GM21360 (cell line): ENCODE results near the gene LEKR1.
"Not testable (repeated sequence)": the region's sequence is repeated elsewhere in the genome, so short reads cannot be mapped to it uniquely, and the experiment has no call there.

Experiments
- ATAC-seq: cut with Tn5 transposase; IDR thresholded peaks from one replicate; pipeline ENCODE4 v1.9.1; 2021; ENCODE audit warnings: mild to moderate bottlenecking, moderate library complexity; ENCODE audit not compliant: unreplicated experiment

Gene LEKR1

DNA sequence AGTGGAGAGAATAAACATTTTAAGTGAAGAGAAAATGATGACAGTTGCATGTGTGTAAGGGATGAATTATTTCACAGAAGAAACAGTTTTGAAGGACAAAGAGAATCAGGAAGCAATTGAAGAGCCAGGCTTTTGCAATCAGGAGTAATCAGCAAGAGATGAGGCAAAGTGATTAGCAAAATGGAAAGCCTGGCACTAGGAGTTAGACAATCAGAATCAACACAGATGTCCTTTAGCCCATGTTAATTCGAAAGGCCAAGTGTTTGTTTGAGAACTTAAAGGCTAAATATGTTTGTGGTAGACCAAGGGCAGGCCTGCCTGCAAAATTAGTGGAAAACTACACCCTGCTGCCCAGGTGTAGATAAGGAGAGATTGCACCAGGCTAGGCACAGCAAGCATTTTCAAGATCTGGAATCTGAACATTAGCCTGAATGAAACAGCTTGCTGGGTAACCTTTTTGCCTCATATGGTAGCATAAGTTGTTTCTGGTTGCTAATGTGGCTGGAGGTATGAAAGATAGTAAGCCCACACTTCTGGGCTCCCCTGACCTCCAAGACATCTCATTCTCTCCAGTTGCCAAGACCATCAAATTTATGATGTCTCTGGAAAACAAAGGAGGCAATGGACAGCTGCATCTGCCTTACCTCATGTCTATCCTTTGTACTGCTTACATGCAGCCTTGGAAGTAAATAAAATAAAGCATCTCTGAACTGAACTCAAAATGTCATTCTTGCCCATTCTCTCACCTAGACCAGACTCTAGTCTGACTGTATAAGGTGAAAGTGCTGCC, 22.0 kb upstream of the LEKR1 start:
- ATAC-seq: no peak

DNA sequence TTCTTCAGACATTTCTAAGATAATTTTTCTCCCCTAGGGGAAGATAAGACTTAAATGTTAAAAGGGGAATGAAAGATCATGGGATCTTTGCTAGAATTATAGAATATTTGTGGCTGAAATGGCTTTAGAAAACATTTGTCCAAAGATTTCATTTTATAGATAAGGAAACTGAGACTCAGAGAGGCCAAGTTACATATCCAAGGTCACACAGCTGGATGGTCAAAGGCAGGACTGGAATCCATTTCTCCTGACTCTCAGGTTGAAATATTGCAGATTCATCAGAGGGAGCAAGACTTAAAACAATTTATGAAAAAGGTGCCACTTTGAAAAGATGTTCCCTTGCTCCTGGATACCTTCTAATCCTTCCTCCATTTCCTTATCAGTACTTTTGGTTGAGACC, 19.5 kb upstream of the LEKR1 start:
- no peak for ATAC-seq

DNA sequence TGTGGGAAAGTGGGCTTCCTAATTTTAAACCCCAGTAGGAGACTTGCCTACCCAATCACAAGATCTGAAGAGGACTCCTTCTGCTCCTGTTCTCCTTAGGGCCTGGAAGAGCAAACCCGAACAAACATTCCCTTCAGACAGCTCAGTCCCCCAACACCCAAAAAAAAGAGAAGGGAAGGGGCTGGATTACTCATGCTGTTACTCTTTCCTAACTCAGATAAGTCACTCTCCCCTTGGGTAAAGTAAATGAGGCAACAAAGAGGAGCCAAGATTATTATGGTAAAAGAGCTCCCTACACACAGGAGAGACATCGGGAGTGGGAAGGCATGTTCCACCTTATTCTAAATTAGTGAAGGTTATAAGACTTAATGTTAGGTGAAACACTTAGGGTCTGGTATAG, 18.1 kb upstream of the LEKR1 start:
- no peak for ATAC-seq

DNA sequence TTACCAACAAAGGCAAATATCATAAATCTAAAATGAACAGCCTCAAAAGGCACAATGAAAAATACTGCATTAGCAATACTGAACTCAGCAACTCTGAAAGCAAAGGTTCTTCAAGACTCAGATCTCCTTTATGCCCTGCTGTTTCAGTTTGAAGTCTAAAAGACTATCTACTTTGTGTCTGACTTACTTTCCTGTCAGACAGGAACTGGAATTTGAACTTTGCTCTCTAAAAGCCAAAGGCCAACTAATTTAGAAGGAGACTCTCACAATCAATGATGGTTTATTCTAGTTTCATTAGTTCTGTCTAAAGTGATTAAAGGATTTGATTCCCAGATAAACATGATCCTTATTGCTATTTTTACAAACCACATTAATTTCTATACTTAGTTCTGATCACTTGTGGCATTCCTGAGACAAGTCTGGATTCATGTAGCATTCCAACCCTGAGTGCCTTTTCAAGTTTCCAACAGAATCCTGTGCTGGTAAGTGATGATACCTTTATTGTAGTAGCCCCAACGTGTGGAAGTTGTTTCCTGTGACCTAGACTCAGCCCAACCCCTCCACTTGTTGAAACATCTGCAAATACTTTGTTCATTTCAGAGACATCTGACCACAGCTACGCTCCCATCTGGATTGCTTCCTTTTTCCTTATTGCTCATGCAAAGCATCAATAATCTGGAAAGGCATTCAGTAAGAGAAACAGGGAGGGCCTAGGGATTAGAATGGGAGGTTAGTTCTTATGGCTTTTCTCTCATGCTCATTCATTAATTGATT, 14.9 kb upstream of the LEKR1 start:
- no peak for ATAC-seq

DNA sequence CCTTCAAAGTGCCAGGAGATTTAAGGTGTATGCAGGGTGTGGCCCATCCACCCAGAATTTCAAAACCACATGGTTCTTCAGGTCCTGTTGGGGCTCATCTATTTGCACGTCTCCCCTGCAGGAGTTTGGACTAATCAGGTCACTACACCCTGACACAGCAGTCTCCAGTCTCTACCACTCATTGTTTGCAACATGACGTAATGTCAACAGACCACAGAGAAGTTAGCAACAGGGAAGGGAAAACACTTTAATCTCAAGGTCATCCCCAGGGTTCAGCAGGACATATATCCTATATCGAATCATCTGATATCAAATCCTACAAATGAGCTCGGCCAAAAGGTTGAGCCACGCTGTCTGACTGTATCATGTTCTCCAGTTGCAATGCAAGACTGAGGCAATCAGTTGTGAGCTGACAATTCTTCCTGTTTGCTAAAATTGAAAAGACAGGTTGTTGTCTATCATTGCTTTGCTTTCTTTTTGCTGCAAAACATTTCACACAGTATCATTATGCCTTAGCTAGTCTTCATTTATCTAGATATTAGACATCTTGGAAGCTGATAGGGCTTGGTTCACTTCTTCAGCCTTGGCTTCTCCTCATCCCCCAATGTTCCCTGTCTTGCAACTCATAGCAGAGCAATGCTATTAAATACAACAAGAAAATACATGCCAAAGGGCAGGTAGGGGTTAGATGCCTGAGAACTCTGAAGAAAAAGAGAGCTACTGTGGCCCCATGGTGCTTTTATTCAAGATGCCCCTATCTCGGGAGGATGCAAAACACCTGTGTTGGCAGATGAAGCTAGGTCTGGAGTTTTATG, 13.4 kb upstream of the LEKR1 start:
- no peak for ATAC-seq

DNA sequence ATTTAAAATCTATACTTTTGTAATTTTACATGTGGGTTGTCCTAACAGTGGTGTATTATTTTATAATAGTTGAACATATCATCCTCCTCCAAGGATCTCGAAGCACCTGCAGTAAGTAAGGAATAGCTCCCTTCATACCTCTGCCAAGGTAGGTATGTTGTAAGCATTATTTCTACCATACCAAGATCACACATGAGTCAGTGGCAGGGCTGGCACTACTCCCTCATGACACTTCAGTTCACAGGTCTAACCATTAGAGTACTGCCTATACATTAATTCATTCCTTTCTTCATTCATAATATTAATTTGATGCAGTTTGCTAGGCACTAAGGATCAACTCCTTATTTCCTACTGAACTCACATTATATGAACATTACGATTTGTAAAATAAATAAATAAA, 11.9 kb upstream of the LEKR1 start:
- no peak for ATAC-seq

DNA sequence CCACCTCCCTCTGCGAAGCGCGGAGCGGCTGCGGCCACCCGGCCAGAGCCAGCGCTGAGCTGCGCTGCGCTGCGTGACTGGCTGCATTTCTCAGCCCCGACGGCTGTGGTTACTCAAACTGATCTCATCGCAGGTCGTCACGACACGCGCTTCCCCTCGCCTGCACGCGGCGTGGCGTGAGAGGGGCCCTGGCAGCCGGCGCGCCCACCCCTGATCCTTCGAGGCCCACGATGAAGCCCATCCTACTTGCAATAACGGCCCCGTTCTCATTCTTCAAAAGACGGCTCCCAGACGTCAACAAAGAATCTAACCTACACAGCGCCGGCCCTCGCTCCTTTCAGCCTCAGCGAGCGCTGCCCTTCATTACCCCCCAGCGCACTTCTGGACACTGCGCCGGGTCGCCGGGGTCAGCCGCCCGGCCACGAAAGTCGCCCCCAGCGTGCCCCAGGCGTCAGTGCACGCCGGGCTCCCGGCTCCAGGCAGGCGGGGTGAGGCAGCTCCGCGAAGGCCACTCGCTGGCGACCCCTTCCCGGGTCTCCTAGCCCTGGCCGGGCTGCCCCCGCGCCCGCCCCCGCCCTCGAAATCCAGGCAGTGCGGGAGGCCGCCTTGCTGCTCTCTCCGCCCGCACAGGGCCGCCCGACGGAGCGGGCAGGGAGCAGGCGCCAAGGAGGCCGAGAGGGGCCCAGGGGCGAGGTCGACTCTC, 9.9 kb upstream of the LEKR1 start:
- peak; percentile 16 for ATAC-seq

DNA sequence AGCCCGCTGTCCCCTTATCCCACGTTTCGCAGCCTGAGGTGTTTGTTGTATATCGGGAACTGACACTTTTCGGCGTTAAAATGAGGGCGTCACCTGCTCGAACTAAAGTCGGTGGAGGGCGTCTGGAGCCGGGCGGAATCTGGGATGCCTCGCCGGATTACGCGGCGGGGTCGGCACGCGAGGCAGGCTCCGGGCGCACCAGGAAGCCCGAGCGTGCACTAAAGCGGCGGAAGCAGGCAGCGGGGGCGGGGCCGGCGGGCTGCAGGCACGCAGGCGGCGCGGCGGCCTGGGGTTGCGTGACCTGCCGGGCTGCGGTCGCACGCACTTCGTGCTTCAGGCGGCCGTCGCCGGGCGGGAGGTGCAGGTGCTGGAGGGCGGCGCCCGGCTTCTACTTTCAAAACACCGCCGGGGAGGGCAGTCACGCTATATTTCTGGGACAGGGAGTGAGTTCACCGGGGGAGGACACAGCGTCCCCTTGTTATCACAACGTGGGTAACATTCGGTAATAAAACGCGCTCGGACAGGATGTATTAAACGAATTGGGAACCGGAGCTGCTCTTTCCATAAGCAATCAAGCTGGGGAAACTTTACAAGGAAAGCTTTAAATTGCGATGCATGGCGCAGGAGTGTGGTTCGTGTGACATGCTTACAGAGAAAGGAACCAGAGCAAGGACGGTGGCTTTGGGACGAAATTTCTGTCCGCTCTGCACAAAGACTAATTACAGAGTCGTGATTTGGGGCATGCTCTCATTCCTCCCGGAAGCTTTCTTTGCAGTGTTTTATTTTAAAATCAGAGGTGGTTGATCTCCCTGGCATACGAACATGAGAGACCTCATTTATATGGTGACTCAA, 9.1 kb upstream of the LEKR1 start:
- ATAC-seq: peak; percentile 77

DNA sequence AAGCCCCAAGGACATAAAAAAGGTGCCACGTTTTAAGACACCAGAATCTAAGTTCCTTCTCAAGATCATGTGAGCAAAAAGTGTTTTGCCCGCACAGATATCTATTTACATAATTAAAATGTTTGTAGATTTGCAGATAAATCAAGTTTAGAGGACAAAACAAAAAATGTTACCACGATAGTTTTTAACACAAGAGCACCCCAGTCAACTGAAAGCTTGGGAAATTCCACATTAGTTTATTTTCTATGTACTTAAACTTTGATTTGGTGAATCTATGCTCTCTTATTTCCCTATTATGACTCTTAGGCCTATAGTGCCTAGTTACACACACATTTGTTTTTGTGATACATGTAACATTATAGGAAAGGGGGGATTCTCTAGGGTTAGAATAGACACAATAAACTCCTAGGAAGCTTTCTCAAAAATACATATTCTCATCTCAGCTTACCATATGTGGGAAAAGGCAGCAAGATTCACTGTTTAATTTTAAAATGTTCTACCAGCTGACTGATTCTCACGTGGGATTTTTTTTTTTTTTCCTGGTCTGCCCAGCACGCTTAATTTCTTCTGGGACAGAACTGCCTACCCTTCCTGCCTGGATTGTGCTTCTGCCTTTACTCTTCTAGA, 8.4 kb upstream of the LEKR1 start:
- no peak for ATAC-seq

DNA sequence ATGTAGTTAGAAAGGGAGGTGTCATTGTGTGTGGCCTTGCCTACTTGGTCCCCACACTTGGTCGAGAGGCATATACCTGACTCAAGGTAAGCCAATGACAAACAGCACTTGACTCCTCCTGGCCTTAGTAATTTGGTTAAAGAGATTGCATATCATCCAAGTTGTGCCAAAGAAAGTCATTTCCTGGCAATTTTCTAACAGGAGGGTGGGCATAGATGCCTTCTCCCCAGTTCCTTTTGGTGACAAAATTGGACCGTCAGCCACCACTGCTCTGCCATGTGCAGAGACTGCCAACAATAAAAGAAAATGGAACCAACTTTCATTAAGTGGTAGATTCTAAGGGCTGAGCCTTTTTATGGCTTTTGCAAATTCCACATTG, 7.9 kb upstream of the LEKR1 start:
- ATAC-seq: no peak

DNA sequence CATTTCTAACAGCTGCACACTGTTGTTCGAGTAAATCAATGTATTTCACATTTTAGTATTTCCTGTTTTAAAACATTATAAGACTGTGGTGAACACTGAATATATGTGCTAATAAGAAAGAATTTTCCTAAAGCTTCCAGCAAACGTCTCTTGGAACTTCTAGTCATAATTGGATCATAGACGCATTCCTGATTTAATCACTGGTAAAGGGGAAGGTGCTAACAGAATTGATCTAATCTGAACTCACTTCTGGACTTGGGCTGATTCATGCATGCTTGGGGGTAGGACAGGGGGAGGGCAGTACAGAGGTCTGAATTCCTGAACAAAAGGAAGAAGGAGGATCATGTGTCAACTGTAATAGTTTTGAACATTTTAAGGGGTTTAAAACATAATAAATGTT, 7.3 kb upstream of the LEKR1 start:
- no peak for ATAC-seq

DNA sequence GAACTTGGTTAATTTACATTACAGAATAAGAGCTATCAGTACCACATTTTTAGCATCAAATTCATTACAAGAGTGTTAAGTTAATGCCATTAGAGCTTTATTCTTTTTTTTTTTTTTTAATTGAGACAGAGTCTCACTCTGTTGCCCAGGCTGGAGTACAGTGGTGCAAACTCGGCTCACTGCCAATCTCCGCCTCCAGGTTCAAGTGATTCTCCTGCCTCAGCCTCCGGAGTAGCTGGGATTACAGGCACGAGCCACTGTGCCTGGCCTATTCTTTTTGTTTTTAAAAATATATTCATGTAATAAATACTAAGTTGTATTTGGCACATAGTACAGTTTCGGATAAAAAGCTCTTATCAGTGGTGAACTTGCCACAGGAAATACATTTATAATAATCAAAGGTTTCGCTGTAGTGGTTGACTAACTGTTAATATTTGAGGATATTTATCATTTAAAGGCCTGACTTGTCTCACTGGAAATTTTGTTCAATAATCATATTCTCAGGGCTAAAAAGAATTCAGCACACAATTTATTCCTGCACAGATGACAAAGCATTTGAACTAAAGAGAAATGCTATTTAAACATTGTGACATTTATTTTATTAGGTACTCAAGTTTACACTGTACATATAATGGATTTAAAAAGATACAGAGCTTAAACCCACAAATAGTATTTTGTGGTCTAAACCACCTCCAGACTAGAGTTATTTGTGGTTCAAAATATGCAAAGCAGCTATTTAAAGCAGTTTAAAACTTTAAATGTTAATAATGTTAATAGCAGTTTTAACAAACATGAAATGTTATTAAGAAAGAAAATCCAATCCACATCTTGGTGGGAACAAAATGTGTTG, 6.1 kb upstream of the LEKR1 start:
- ATAC-seq: no peak

DNA sequence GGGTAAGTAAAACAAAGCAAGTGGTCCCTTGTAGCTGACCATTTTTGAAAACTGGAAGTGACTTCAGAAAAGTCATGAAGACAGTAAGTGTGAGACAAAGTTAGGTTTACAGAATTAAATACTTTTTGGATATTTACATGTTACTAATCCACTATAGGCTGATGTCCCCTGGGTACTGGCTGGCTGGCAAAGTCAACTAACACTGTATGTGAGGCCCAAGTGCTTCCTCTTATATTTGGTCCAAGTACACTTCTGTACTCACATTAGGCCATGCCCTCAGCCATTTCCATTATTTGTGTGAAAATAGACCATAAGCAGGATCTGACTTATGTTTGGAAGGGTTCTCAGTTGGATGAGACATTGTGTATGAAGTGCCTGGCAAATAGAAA, 5.5 kb upstream of the LEKR1 start:
- no peak for ATAC-seq

DNA sequence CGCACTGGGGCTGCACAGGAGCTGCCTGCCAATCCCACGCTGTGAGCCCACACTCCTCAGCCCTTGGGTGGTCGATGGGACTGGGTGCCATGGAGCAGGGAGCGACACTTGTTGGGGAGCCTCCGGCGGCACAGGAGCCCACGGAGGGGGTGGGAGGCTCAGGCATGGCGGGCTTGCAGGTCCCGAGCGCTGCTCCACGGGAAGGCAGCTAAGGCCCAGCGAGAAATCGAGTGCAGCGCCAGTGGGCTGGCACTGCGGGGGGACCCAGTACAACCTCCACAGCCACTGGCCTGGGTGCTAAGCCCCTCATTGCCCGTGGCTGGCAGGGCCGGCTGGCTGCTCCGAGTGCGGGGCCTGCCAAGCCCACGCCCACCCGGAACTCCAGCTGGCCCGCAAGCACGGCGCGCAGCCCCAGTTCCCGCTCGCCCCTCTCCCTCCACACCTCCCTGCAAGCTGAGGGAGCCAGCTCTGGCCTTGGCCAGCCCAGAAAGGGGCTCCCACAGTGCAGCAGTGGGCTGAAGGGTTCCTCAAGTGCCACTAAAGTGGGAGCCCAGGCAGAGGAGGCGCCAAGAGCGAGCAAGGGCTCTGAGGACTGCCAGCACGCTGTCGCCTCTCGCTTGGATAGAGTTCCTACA, 3.4 kb upstream of the LEKR1 start:
- not testable (repeated sequence) for ATAC-seq

DNA sequence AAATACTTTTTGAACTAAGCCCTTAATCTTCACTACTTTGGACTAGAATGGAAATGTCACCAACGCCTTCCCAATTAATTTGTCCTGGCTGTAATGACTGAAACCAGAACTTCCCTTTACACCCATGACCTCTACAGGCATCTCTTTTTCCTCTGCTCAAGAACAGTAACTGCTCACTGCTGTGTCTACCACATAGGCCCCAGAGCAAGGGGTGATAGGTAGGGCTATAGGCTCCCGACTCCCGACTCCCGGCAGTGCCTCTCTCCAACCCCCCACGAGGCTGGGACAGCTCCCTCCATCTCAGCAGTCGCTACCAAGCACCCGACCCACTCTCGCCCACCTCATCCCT, 384 bp upstream of the LEKR1 start:
- peak; percentile 53 for ATAC-seq

DNA sequence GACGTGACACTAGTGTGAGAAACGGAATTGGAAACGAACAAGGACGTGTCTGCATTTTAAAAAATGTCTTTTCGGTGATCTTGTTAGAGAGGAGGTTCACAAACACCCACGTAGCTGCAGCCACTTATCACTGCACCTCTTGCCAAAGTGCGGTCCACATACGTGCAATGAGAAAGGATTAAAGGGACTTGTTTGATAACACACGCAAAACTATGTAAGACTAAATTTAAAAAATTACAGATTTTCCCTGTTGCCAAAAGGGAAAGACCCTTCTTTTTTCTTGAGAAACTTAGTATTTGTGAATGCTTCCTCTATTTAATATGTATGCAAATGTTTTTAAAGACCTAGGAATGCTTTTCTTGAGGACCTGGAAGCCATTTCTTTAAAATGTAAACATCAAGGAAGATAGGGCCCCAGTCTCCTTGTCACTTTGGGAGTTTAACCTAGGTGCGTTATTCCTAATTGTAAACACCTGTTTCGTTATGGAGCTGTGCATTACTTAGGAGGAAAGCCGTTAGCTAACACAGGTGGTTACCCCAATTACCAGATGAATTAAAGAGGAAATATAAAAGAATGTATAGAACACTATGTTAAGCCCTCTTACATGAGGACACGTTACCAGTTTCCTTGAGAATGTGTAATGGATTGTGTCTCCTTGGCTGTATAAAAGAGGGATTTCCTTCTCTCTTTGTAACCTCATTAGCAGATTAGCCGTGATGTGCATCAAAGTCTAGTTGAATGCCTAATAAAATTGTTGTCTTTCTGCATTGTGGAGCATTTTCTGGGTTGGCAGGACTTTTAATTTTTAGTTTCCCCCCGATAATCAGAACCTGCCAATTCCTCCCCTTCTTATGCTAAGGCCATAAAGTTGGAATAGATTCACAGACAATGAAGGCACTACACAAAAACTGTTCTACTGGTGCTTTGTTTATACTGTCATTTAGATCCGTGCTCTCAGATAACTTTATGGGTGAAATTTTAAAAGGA, 1.0 kb downstream of the LEKR1 start:
- ATAC-seq: no peak

DNA sequence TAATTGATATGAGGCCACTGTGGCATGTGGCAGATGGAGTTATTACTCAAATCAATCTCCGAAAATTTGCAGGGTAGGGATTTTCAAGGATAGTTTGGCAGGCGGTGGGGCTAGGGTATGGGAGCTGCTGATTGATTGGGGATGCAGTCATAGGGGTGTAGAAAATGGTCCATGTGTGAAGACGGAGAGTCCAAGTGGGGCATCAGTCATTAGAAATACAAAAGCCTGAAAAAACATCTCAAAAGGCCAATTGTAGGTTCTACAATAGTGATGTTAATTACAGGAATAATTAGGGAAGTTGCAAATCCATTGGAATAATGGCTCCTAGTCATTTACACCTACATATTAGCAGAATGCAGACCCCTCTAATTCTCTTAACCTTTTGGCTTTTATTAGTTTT, 4.9 kb downstream of the LEKR1 start:
- no peak for ATAC-seq
